Measurements from ENCODE around the gene HCFC1.

The HCFC1 gene

DNA sequence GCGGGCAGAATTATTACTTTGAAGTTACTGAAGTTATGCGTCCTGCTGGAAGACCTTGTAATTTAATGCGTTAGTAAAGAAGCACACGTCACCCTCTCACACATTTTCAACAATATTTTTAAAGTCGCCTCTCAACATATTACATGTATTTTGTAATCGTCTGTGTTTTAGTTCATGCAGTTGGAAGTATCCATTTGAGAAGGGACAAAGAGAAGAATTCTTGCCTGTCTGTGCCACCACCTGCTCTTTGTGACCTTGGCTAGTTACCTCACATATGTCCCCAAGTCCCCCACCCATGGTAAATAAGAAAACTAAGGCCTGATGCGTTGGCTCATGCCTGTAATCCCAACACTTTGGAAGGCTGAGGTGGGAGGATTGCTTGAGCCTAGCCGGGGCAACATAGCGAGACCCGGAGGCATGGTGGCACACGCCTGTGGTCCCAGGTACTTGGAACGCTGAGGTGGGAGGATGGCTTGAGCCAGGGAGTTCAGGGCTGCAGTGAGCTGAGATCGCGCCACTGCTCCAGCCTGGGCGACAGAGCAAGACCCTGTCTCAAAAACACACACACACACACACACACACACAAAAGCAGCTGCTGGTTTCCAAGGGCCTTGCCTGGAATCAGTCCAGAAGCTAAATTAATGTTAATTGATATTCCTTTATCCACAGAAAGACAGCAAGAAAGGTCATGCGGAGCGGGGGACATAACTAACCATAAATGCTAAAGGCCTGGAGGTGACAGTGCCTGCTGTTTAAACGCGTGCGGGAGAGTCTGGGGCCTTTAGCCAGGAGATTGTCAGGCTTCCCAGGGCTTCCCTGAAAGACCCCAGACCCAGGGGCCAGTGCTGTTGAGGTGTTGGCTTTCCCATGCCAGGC, 1.7 kb upstream of the HCFC1 start:
- DNase-seq = no peak

DNA sequence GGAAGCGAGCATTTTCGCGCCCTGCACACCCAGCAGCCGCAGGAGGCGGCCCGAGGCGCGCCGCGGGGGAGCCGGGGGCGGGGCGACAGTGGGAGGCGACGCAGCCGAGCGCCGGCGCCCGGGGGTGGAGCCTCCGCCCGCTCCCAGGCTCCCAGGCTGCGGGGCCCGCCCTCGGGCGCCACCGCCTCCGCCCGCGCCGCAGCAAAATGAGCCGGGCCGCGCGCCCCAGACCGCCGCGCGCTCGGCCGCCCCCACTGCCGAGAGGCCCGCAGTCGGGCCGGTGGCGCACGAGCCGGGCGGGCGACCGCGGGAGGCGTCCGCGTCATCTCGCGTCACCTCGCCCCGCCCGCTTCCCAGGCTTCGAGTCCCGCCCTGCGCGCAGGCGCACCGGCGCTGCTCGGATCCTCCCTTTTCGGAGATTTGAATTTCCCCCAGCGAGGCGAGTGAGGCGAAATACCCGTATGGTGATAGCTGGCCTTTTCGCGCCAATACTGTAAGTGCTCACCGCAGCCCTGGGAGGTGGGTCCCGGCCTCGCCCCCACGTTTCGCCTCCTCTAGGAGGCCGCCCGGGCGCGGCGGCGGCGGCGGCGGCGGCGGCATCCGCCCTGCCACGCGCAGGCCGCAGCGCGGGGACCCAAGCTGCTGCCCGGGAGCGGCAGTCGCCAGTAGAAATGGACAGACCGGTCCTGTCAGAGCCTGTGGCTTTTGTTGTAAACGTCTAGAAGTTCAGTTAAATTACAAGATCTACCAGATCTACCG, 929 bp upstream of the HCFC1 start, which contains the start of gene TMEM187:
Gene TMEM187 (plus strand): TSS at position 387 of the 759 bp plus-strand sequence. CDS start 9,309 bp downstream, outside the sequence.
- peak; percentile 90 for DNase-seq

DNA sequence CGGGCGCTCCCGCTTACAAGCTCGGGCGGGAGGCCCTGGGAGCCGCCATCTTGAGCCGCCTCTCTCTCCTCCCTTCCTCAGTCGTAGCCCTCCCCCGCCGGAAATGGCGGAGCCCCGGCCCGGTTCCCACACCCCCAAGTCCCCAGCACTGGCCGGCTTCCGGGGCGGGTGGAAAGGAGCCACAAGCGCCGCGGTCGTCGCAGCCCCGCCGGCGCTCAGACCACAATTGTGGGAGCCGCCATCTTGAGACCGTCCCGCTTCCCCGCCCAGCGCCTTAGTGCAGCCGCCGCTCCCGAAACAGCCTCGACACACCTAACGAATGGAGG, 531 bp downstream of the HCFC1 start:
- peak; percentile 90 for DNase-seq

DNA sequence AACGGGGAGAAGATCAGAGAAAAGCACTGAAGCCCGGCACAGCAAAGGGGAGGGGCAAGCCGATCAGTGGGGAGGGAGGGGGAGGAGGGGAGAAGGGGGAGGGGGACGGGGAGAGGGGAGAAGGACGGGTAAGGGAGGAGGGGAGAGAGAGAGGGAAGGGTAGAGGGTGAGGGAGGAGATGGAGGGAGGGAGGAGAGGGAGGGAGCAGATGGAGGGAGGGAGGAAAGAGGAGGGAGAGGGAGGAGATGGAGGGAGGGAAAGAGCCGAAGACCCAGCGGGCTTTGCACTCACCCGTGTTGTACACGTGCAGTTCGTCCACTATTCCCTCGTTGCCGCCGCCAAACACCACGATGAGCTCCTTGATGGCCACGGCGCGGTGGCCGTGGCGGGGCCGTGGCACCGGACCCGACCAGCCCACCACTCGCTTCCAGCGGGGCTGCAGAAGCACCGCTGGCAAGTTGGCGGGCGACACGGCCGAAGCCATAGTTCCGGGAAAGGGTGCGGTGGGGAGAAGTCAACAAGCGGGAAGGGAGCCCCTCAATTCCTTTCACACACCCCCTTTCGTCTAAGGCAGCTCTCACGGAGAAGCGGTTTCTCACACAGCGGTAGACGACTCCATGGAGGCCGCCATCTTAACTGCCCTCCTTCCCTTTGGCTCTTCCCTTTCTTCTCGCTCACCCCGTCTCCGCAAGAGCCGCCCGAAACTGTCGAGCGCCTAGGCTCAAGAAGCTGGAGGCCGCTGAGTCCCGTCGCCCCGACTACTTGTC, 1.1 kb downstream of the HCFC1 start:
- peak; percentile 51 for DNase-seq

DNA sequence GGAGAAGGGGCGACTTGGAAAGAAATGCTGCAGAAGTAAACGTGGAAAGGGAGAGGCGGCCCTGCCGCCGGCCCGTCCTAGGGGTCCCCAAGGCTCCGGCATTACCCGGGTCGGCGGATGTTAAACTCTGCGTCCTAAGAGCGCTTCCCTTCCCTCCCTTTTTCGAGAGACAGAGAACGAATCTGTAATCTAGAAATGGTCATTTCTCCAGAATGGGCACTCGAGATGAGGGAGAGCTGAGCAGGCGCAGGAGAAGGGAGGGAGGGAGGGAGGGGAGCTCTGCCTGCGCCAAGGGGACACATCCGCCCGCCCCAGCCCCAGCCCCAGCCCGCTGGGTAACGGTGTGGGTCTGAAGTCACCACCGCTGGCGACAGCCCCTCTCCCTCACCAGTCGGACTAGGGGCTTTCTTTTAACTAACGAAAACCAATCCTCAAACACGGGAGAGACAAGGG, 1.7 kb downstream of the HCFC1 start:
- no peak for DNase-seq

DNA sequence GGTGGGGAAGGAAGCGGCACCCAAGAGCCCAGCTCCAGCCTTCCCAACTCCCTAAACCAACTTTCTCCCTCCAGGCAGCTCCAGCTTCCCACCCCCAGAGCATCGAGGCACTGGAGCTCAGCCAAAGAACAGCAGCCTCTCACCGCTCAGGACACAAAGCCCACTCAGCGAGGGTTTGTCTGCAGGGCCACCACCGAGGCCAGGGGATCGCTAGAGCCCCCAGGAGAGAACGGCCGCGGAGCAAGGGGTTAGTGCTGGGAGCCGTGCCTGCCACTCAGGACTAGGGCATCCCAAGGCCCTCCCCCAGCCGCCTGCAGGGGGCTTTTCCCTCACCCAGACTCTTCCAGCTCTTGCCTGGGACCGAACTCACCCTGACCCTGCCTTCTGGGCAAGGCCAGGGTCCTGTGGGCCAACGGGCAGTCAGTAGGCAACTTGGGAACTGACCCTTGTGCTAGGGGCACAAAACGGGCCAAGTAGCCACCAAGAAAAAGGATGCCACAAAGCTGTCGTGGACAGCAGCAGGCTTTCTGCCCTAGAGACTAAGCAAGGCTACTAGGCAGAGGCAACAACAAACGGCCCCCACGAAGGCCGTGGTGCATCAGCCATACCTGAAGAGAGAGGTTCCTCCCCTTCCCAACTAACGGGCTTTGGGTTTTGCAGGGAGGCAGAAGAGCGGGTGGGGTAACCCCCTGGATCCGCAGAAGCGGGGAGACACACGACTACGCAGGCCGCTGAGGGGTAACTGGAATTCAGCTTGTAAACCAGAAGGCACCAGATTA, 2.3 kb downstream of the HCFC1 start:
- DNase-seq = no peak

DNA sequence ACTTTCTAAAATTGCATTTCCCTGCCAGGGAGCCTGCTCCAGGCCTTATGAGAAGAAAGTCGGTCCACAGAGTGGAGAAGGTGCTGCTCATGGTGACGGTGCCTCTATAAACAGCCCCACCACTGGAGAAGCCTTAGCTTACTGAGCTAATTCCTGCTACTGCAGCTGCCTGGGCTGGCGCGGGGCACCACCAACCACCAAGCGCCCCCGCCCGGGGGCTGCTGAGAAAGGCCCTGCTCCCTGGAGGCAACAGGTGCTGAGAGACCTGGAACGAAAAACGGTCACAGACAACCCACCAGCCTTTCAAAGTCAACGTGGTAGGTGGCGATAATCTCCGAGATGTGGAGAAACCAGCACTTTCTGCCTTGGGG, 2.9 kb downstream of the HCFC1 start:
- DNase-seq = peak; percentile 45

DNA sequence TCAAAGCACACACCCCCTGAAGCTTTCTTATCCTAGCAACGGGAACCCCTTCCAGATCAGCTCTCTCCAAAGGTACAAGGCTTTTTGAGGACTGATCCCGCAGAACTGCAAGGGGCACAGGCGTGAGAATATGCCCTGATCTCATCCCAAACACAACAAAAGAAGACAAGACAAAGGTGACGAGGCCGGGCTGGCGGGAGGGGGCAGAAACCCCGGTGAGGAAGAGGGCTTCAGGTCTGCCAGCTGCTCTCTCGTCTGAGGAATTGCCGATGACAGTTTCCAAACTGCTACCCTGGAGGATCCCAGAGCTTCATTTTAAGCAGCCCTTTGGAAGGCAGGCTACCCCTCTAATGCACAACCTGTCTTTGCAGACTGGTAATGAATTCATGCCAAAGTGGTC, 3.4 kb downstream of the HCFC1 start:
- no peak for DNase-seq

DNA sequence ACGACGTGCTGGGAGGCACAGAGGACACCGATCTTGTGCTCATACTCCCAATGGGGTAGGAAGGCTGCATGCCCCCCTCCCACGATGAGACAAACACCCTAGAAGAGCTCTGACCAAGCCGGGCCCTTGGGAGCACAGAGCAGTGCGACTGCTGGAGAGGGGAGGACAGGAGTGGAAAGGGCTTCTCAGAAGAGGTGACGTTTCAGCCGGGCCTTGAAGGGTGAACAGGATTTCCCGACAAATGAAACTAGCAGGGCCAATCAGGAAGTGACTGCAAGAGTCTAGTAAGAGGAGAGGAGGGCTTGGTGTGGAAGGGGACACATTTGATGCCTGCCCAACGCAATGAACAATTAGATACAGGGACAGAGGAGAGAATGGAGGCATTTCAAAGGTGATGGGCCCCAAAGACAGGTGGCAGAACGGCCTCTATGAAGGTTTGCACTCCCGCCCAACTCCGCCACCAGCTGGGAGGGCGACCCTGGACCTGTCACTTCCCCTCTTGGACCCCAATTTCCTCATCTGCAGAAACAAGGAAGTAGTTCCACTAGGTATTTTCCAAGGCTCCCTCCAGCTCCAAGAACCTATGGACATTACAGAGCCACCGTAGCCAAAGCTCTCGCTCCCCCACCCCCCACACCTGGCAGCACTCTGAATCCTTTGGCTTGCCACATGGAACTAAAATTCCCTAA, 3.9 kb downstream of the HCFC1 start:
- DNase-seq = peak; percentile 61

DNA sequence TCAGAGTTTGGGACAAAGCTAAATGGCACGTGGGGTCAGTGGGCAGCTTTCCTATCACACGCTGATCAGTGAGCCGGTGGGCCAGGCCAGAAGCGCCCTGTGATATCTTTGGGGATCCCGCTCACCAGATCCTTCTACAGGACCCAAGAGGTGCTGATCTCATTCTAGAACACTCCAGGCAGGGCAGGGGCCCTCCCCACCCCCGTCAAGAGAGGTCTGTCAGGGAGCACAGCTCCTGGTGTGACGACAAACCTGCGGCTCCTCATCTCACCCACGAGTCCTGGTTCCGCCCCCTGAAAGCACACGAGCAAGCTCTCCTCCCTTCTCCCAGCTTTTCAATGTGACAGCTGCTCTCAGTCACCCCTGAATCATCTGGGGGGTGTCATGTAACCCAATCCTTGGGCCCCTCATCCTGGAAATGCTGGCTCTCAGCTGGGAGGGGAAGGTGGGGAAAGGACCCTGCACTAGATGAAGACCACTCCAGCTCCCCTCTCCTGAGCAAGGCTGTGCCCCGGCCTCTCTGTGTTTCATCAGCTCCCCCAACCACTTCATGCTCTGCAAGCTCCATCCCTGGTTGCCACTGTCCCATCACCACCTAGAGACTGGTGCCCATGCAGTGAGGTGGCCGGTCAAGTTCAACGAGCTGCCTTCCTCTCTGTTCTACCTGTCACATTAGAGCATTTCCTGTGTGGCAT, 4.6 kb downstream of the HCFC1 start:
- no peak for DNase-seq

DNA sequence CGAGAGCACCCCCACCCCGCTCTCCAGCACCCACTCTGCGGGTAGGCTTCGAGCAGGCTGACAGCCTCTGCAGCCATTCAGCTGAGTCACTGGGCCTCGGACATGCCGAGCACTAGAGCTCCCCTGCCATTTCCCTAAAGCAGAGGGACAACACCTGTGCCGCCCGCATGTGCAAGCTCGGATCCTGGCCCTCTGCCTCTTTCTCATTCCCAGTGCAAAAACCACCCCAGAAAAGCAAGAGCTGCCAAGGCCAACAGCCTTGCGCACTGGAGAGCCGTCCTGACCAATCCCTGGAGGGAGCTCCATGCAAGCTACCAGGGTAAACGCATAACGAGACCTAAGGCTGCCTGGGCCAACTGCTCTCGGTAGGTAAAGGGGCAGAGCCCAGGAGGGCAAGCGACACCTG, 5.3 kb downstream of the HCFC1 start:
- no peak for DNase-seq

DNA sequence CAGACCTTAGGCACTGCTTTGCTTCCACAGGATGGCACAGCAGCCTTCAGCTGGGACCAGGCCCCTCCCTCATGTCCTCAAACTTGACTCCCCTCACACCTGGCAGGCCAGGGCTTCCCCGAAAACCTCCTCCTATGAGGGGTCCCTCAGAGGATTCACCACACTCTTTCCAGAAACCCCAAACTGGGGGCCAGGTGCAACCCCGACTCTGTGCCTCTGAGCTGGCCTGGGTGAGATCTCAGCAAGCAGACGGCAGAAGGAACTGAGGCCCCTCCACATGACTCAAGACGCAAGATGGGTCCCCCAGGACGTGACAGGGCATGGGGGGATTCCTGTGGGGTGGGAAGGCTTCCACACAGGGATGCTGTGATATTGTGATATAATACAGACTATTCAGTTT, 6.2 kb downstream of the HCFC1 start:
- DNase-seq = no peak

DNA sequence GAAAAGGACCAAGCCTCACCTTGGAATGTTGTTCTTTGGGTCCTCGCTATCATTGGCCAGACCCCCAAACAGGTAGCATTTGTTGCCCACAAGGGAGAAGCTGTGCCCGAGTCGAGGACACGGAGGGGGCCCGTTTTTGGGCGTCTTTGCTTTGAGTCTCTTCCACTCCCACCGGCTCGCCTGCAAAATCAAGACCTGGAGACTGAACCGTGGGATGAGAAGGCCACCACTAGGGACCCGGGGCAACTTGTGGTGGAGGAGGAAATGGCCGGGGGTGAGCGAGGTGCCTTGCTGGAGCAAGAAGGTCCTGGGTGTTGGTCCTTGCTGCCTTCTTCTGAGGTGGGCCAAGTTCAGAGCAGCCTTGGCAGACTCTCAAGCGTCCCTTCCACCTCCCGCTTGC, 7.5 kb downstream of the HCFC1 start:
- no peak for DNase-seq

DNA sequence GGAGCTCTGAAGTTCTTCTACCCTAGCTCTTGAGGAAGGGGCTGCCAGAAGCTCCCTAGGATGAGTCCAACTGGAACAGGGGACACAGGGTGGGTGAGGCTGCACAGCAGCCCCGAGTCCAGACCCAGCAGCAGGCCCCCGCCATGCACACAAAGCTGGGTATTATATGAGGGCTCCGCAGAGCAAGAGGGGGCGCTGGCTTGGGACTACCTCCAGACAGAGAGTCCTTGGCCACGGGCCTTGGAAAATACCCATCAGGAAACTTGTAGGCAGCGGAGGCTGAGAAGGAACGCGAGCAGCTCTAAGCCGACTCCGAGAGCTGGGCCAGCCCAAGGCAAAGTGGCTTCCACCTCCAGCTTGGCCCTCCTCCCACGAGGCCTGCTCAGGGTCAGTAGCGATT, 8.1 kb downstream of the HCFC1 start:
- no peak for DNase-seq

DNA sequence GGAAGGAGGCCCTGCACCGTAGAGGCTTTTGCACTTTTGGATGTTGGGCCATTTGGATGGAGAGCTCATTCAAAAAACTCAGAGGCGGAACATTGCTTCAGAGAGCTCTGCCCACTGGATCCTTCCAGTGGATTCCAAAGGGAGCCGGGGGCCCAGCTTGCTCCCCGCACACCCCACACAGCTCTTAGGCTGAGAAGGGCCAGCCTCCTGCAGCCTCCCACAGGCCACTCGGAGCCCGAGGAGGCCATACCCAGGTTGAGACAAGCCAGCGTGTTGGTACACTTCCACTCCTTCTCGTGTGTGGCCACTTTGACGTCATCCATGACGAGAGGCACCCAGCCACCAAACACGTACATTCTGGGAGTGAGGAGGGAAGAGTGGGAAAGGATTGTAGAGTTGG, 10.3 kb downstream of the HCFC1 start:
- no peak for DNase-seq

DNA sequence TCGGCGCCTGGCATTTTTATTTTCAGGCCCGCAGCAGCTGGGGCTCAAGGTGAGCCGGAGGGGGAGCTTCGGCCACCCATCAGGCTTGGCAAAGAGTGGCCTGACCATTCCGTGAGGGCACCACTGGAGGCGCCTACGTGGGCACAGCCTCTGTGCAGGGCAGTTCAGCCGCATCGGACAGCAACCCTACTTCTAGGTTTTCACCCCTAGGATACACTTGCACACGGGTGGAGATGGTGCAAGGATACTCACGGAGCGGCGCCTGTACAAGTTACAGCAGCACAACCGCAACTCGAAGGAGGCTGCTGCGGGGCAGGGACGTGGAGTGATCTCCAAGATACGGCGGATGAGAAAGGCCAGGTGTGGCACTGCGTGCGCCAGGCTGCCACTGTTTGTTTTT, 10.8 kb downstream of the HCFC1 start:
- no peak for DNase-seq

DNA sequence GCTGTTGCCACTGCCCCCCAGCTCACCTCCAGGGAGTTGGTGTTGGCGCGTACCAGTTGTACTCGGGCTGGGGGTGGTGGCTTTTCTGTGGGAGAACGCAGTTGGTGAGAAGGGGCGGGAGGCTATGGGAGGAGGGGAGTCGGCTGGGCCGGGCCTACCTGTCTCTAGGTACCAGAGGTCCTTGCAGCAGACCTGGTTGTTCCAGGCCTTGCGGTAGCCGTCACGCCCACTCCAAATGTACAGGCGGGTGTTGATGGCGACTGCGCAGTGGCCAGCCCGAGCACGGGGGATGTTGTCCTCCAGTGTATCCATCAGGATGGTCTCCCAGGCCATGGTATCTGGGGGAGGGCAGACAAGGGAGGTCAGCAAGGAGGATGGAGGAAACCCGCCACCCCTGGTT, 11.5 kb downstream of the HCFC1 start:
- no peak for DNase-seq

DNA sequence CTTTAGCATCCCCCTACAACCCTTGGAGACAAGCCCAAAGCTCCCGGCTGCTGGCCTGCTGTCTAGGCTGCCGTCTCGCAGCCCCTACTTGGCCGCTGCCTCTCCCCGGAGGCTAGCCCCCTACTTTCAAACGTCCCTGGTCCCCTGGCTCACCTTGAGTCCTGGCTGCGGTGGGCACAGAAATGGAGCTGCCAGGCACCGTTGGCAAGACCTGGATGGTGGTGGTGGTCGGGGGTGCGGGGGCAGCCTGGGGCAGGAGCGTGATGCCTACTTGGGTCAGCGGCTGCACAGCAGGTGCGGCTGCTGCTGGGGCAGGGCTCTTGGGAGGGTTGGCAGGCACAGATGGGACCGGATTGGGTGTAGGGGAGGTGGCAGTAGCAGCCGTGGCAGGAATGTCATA, 12.0 kb downstream of the HCFC1 start:
- no peak for DNase-seq

DNA sequence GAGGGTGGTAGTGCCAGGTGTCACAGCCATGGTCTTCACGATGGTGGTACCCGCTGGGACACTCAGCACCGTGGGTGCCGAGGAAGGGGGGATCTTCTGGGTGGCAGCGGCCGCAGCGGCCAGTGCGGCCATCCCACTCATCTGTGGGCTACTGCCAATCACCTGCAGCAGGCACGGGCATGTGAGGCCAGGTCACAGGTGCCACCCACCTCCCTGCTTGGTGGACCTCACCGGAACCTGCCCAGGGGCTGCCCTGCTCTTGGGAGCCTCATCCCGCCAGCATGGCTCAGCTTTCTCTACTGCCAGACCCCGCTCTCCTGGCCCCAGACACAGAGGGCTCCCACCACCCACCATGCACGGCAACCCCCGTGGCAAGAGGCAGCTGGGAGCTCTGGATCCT, 13.0 kb downstream of the HCFC1 start:
- no peak for DNase-seq

DNA sequence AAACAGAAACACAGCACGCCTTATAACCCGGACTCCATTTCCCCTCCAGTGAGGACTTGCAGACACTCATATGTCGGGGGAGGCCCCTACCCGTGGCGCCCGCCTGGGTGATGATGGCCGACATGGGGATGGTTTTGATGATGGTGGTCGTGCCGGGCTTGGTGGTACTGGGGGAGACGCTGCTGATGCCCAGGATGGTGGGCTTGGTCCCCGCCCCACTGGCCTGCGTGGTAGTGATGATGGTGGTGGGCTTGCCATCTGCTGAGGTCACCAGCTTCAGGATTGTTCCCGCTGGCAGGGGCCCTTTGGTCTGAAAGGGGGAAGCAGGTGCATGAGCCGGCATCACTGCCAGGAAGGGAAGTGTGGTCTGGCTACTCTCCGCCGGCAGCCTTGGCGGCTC, 14.4 kb downstream of the HCFC1 start:
- no peak for DNase-seq

Data from CD4-positive, alpha-beta T cell treated with Interleukin-10 for 1 hour (primary cell).